ENCODE data around the gene PGLYRP4.
"Not testable (repeated sequence)": the region's sequence is repeated elsewhere in the genome, so short reads cannot be mapped to it uniquely, and the experiment has no call there.

PGLYRP4 gene

DNA sequence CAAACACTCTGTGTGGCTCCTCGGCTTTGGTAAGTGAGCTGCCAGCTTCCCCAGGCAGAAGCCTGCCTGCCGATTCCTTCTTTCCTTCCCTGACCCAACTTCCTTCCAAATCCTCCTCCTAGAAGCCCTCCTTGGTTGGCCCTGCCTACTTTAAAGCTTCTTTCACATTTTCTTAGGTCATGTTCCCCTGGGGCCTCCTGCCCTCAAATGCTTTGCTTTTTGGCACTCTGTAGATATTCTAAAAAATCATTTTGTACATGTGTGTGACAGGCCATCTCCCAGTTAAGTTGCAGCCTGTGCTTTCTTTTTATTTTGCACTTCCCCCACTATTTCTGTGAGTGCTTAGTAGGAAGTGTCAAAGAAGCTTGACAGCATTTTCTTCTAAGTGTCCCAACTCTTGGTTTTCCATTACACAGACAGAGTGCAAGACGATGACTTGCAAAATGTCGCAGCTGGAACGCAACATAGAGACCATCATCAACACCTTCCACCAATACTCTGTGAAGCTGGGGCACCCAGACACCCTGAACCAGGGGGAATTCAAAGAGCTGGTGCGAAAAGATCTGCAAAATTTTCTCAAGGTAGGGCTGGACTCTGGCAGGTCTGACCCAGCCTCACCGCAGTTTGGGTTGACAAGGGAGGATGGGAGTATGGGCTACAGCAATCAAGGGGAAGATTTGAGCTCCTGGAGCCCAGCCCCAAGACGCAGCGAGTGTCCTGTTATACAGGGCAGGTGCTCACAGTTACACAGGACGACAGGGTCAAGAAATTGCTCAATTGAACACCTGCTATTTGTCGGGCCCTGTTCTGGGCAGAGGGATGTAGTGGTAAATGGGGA is 9.4 kb upstream of the PGLYRP4 start, which contains the start of gene S100A9:
Gene S100A9 (plus strand): TSS at position 2 of the 838 bp plus-strand sequence. CDS start 430 bp downstream, at position 432.
- in situ Hi-C loops (cut with MboI; ENCODE audit: low sequenced_read_pairs) = no loop called here

DNA sequence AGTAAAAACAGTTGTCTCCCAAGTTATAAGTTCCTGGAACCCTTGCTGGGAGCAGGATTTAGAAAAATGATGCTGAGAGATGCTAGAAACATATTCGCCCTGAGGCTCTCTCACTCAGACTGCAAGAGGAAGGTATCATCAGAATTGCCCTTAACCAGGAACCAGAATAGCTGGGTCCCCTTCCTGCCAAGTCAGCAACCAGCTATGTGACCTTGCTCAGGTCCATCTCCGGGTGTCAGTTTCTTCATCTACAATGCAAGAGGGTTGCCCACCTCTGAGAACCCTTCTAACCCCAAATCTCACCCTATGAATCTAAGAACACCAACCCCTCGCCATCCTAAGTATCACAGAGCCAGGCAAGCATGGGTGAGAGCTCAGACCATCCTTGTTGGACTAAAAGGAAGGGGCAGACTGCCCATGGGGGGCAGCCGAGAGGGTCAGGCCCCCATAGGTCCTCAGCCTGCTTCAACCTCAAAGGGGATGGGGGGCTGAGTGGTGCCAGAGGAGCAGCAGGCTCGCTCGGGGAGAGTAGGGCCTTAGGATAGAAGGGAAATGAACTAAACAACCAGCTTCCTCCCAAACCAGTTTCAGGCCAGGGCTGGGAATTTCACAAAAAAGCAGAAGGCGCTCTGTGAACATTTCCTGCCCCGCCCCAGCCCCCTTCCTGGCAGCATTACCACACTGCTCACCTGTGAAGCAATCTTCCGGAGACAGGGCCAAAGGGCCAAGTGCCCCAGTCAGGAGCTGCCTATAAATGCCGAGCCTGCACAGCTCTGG is 8.6 kb upstream of the PGLYRP4 start:
- in situ Hi-C loops (cut with MboI; ENCODE audit: low sequenced_read_pairs) = no loop called here

DNA sequence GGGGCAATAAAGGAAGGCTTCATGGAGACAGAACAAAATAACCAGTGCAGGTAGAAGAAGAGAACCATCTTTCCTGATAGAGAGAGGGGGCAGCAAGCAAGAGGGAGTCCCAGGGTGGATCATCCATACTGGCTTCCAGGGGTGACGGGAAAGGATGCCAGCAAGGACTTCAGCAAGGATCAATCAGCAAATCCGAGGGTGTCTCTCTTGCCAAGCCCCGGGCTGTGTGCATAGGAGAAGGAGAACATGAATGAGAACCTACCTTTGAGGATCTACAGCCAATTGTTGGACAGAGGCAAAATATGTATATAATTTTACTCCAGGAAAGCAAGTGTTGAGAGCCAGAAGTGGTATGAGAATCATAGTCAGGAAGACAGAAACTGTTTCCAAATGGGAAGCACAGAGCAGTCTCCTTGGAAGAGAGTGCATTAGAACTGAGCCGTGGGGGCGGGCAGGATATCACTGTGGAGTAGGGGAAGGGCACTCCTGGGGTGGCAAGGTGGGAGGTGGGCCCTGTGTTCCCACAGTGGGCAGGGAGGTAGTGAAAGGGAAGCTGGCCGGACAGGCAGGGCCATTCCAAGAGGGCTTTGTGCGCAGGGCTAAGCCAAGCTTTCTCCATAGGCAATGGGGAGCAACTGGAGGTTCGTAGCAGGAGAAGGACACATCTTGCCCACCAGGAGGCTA is 7.9 kb upstream of the PGLYRP4 start:
- in situ Hi-C loops (cut with MboI; ENCODE audit: low sequenced_read_pairs) = no loop called here

DNA sequence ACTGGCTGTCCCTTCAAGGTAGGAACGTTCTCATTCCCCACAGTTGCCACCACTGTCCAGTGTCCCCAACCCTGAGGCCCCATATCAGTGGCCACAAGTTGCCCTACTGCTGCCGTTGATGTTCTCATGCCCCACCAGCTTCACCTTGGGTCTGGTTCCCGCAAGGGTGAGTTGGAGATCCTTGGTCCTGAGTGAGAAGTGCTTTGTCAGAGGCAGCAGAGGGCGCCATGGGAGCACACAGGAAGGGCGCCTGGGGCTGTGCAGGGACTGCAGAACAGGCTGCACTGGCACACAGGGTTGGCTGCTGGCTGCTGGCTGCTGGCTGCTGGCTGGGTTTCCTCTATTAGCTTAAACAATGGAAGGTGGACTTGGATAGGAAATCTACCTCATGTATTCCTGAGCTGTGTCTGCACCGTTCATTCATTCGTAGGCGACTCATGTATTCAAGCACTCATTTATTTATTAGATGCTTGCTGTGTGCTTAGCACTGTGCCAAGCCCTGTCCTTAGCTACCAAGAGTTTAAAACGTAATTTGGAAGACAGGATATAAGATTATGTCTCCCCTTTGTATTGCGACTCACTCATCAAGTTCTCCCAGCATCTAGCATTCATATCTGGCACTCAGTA is 6.9 kb upstream of the PGLYRP4 start:
- in situ Hi-C loops (cut with MboI; ENCODE audit: low sequenced_read_pairs) = no loop called here

DNA sequence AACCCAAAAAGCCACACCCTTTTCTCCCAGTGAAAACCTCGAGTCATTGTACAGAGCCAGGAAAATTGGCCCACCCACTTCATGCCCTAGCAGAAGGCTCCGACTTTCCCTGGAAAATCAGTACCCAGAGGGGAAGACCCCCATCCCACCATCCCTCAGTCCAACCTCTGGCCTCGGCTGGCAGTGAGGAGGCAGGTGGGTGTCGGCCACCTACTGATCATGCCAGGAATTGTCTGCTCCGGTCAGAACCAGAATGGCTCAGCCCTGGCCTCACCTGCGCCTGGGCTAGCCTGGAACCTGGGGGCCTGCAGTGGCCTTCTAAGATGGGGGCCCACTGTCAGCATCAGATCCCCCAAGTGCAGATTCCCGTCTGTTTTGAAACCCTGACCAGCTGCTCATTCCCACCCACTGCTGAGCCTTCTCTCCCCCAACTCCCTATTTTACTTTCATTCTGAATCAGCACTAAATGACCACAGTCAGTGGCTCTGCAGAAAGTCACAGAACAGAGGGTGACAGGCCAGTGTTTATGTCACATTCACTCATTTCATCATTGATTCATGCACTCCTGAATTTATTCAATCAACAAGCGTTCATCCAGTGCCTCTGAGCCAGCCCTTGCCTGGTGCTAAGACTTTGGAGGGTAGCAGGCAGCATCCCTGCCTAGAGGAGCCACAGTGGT is 6.0 kb upstream of the PGLYRP4 start:
- in situ Hi-C loops (cut with MboI; ENCODE audit: low sequenced_read_pairs) = loop anchor here (5.0 kb wide), 1 partner anchor 143 kb away; no protein-coding TSS in a partner anchor

DNA sequence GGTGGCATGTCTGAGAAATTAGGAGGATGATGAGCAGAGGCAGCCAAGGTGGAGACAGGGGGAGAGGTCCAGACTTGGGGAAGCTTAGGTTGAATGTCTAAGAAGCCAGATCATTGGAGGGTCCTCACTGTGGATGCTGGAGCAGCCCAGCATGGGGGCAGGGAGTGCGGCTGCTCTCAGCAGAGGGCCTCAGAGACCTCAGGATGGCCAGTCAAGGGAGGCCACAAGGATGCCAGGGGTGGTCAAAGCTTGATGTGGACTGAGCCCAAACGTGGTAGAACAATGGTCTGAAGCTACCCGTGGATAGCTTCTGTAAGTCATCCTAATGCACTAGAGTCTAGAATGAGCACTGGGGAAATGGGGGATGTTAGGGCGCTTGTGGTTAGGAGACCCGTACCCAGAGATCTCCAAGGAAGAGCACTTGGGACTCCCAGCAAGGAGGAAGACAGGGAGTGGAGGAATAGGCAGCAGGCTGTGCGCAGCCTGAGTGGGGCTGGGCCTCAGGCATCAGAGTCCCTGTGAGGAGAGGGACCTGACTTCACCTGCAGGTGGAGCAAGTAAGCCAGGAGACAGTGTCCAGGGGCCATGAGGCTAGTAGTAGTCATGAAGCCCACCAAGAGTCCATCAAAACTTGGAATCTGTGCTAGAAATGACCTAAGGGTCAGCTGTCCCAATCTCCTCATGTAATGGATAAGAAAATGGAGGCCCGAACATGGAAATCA is 4.7 kb upstream of the PGLYRP4 start:
- in situ Hi-C loops (cut with MboI; ENCODE audit: low sequenced_read_pairs) = loop anchor here (5.0 kb wide), 1 partner anchor 144 kb away; no protein-coding TSS in a partner anchor

DNA sequence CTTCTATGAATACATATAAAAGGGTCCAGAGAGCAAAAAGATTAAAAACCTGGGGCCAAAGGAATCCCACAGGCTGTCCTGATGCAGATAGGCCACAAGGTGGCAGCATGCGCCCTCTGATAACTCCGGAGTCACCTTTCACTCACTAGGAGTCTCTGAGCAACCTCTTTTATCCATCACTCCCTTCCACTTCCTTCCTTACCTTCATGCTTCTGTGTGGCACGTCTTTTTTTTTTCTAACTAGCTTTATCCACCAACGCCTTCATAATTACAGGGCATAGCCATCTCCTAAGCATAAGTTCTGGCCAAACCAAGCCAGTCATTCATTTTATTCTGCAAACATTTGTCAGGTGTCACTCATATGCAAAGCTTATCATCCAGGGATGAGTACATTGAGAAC is 3.9 kb upstream of the PGLYRP4 start:
- in situ Hi-C loops (cut with MboI; ENCODE audit: low sequenced_read_pairs) = loop anchor here (5.0 kb wide), 1 partner anchor 145 kb away; no protein-coding TSS in a partner anchor

DNA sequence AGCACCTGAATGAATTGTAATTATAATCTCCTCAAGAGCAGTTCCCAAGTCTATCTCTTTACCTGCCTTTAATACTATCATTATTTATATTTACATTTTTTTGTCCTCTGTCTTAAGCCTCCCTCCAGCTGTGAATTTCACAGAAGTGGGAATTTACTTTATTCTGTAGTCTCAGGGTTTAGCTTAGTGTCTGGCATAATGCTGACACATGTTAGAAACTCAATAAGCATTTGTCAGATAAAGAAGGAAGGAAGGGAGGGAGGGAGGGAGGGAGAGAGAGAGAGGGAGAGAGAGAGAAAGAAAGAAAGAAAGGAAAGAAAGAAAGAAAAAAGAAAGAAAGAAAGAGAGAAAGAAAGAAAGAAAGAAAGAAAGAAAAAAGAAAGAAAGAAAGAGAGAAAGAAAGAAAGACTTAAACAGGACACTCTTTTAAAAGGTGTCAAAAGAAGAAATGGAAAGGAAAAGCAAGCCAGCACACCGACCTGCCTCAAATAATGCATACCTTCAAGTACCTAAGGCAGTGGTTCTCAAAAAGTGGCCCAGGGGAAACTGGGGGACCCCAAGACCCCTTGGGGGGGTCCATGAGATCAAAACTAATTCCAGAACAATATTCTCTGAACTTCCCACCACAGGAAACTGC is 1.8 kb upstream of the PGLYRP4 start:
- in situ Hi-C loops (cut with MboI; ENCODE audit: low sequenced_read_pairs) = loop anchor here (5.0 kb wide), 1 partner anchor 147 kb away; no protein-coding TSS in a partner anchor

DNA sequence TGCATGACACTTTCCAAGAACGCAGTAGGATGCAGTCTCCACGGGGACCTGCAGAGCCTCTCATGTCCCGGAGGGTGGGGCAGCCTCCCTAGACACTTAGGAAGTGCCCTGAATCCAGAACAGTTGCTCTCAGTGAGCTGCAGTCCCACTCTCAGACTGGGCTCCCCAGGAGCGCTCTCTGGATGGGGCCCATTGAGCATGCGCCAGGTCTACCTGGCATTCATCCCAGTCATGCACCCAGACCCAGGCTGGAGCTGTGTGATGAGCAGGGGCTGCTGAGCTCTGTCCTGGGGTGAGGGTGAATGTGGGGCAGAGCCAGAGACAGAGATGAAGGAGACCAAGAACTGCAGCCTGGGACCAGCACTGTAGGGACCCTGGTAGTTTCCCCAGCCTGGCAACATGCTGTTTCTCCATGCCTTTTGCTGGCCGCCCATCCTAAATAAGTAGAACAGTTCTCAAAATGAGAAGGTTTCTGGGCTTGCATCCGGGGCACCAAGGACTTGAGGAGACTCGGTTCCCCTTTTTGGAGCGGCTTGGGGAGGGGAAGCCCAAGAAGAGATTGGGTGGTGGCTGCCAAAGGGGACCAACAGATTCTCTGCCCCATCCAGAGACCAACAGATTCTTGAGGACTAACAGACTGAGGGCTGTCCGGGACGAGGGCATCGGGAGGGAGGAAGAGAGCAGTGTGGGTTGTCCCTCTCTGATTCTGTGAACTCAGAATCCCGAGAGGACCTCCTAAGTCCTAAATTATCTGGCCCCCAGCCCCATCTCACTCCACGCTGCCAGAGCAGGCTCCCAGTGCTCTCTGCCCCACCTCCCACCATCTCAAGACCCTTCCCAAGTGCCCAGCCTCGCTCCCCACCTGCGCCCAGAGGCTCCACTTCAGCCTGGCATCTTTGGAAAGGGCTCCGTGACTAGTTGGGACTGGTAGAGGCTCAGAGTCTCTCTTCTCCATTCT is 1.0 kb upstream of the PGLYRP4 start:
- in situ Hi-C loops (cut with MboI; ENCODE audit: low sequenced_read_pairs) = loop anchor here (5.0 kb wide), 1 partner anchor 148 kb away; no protein-coding TSS in a partner anchor

DNA sequence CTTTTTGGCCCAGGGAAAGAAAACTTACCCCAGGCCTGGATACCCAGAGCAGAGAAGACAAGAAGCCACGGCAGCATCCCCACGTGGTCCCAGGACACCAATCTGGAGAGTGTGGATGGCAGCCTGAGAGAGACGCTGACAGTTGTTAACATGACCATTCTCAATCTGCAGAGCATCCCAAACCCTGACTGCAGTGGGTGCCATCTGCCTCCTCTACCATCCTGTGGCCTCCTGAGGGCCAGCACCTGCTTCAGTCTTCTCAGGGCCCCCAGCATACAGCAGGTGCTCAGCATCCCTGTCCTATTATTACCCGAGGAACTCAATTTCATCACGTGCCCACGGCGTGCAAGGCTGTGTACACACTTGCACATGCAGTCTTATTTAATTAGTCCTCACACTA is 785 bp downstream of the PGLYRP4 start:
- in situ Hi-C loops (cut with MboI; ENCODE audit: low sequenced_read_pairs) = no loop called here

DNA sequence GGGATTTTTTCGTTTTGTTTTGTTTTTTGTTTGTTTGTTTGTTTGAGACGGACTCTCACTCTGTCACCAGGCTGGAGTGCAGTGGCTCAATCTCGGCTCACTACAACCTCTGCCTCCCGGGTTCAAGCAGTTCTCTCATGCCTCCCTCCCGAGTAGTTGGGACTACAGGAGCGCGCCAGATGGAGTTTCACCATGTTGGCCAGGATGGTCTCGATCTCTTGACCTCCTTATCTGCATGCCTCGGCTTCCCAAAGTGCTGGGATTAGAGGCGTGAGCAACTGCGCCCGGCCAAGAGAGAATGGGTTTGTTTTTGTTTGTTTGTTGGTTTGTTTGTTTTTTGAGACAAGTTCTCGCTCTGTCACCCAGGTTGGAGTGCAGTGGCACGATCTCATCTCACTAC is 1.6 kb downstream of the PGLYRP4 start:
- in situ Hi-C loops (cut with MboI; ENCODE audit: low sequenced_read_pairs) = not testable (repeated sequence)

DNA sequence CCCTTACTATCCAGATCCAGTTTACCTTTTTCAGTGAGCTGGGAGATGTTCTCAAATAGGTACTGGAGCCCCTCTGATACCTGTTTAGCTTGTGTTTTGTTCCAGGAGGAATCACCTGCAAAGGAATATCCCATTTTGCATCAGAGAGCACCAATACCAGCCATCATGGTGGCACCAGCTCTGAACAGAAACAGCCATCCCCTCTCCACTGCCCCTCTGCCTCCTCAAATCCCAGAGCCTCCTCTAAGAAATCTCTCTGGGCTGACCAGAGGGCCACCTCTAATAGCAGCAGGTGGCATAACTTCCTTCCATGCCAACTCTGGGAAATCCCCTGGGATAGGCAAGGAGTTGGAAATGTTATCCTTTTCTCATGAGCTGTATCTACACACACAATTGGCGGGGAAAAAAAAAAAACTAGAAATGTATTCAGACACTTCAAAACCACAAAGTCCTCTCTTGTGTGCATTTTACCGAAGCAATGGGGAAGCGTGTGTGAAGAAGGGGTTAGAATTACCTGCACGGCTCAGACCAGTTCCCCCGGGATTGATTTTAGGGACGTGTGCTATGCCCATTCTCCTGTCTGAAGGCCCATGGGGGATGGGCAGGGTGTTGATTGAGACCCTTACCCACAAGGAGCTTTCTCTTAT is 2.4 kb downstream of the PGLYRP4 start:
- in situ Hi-C loops (cut with MboI; ENCODE audit: low sequenced_read_pairs) = no loop called here

DNA sequence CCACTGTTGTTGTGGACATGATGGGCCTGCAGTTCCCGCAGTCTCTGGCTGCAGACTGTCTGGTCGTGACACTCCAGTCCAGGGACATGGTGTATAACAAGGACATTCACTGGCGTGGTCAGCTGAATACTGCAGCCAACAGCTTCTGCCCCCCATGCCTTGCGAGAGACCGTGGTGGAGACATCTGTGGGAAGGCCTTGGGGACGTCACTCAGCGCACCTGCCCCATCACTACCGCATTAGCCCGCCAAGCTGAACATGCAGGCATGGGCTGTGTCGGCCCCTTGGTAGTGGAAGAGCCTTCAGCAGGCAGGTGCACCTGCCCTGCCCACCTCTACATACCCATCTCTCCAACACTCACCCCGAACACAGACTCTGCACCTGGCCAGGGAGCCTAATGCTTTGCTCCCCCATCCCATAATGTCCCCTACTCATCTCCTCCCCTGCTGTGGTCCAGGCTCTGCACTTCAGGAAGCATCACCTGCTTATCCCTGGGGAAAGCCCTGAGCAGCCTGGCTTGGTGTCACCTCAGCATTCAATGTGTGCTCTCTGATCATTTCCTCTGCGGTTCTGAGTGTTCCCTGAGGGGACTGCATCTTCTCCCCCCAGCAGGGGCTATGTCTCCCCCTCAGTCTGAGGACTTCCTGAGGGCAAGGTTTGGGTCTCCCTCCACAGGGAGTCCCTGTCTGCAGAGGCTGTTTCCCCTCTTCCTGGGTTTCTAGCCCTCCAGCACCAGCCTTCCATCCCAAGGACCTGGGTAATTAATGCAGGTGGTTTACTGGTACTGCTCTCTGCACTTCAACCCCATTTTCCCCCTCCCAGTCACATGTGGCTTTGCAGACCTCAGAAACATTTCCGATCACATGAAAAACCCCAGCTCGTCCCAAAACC is 3.2 kb downstream of the PGLYRP4 start:
- in situ Hi-C loops (cut with MboI; ENCODE audit: low sequenced_read_pairs) = no loop called here

DNA sequence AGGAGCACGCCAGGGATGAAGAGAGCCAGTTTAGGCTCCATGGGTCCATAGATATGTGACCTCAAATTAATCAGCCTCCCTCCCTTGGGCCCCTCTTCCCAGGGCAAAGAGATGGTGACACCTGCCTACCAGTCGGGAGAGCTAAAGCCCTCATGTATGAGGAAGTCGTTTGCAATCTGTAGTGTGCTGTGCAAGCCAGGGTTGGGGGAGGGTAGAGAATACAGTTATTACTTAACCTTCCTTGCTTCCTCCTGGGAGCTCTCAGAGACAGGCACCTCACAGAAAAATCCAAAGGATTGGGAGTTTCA is 4.0 kb downstream of the PGLYRP4 start:
- in situ Hi-C loops (cut with MboI; ENCODE audit: low sequenced_read_pairs) = no loop called here

DNA sequence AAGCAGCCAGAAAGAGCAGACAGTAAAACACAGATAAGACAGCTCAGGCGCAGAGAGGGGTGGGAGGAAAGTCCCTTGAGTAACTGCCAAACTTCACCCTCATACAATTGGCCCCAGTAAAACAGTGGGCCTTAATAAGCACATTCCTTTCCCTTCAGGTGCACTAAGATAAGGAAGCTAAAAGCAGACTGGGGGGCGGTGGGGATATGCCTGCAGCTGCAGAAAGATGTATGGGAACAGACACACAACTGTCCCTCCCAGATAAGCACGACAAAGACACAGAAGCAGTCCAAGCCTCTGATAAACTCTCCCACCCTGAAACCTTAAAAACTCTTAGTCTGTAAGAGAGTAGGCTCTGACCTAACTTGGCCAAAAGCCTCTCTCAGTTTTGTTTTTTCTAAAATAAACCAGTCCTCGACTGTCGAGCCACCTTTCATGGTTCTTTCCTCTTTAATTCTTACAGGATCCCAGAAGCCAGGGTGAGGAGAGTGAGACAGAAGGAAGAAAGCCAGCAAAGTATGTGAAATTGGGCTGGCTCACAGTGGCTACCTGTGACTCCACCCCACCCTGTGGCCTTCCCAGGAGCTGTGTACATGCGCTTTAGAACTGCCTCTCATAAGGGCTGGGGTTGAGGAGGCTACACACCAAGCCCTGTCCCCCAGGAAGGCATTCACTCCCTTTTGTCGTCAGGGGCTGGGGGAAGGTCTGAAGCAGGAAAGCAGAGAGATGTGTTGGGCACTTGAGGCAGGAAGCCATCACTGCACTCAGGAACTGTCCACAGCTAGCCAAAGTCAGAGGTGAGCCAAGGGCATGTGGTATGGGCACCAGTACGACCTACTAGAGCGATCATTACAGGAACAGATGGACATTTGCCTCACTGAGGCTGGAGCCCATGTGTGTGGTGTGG is 4.6 kb downstream of the PGLYRP4 start:
- in situ Hi-C loops (cut with MboI; ENCODE audit: low sequenced_read_pairs) = no loop called here
